SH-SY5Y (cell line): Measurements from ENCODE around the gene LTBP4.

Source experiments
- GATA2 ChIP-seq: IDR thresholded peaks from 2 replicates; pipeline ENCODE4 v1.6.1; 2011; ENCODE audit warnings: mild to moderate bottlenecking, low read depth, low read length
- GATA3 ChIP-seq: IDR thresholded peaks from 2 replicates; pipeline ENCODE4 v1.6.1; 2011; ENCODE audit warnings: low read depth, mild to moderate bottlenecking, low read length, moderate library complexity

DNA sequence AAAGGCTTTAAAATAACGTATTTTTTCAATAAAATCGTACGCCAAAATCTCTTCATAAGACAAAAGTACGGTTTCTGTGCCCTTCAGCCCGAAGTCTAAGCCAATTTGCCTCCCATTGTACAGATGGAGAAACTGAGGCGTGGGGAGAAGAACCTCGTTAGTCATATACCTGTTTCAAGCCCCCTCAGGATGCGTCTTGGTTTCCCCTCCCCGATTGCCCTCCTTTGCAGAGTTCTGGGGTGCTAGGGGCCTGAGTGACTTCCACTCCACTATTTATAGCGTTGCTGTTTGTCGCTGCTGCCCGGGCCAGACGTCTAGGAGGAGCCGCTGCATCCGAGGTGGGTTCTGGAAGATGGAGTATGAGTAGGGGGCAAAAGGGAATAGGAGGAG is 2.3 kb upstream of the LTBP4 start:
- TF ChIP-seq GATA2, result no peak
- no peak for TF ChIP-seq GATA3
